ENCODE results near the gene GLIS2. TPM values are rescaled to one million over a fixed set of nuclear protein-coding genes. Genes with fewer than 3 reads are reported as not detected.
A peak's percentile ranks its signal among the peaks of the same experiment; 100 is the strongest.

GLIS2 gene
- total and polyA plus RNA-seq, 2 experiments from 2014 or later: 10.3 to 14.5 TPM

GRCh38 chr16:4377573-4378154 lies 61.8 kb downstream of the GLIS2 start:
- TF ChIP-seq CTCF (IDR thresholded peaks at IDR 0.05; ENCODE audit: low read depth, low read length): peak; percentile 4
- Histone ChIP-seq H3K4me1 (ENCODE audit: low read depth) (peaks cover 49% of the 10 kb centered on the region), H3K27me3 (no peaks in the 10 kb centered on the region), H3K9me3 (ENCODE audit: low read depth) (no peaks in the 10 kb centered on the region), H3K36me3 (no peaks in the 10 kb centered on the region), H3K4me3 (no peak overlapping the region), H3K27ac (peak overlapping the region; percentile 34)
- no peak for DNase-seq (ENCODE audit: low read depth in 1 of 2, low spot score in 1 of 2)

GRCh38 chr16:4378161-4378666 lies 62.3 kb downstream of the GLIS2 start:
- Histone ChIP-seq H3K27ac (peak overlapping the region; percentile 34), H3K4me3 (no peak overlapping the region), H3K9me3 (ENCODE audit: low read depth) (no peaks in the 10 kb centered on the region), H3K36me3 (no peaks in the 10 kb centered on the region), H3K27me3 (no peaks in the 10 kb centered on the region), H3K4me1 (ENCODE audit: low read depth) (peaks cover 43% of the 10 kb centered on the region)
- DNase-seq (ENCODE audit: low read depth in 1 of 2, low spot score in 1 of 2): no peak
- no peak for TF ChIP-seq CTCF (IDR thresholded peaks at IDR 0.05; ENCODE audit: low read depth, low read length)

- peaks cover 36% of the 10 kb centered on the region for H3K4me1 ChIP-seq (ENCODE audit: low read depth)
- no peaks in the 10 kb centered on the region for H3K27me3 ChIP-seq
- no peaks in the 10 kb centered on the region for H3K36me3 ChIP-seq
- H3K27ac ChIP-seq: peak overlapping the region; percentile 34
- TF ChIP-seq CTCF (IDR thresholded peaks at IDR 0.05; ENCODE audit: low read depth, low read length): no peak
- H3K9me3 ChIP-seq (ENCODE audit: low read depth): no peaks in the 10 kb centered on the region
- H3K4me3 ChIP-seq: no peak overlapping the region
- no peak for DNase-seq (ENCODE audit: low read depth in 1 of 2, low spot score in 1 of 2)
Observed at GRCh38 chr16:4378999-4379690, 63.3 kb downstream of the GLIS2 start.

GRCh38 chr16:4380119-4381063 lies 64.5 kb downstream of the GLIS2 start:
- Histone ChIP-seq H3K27ac (peak overlapping the region; percentile 50), H3K27me3 (no peaks in the 10 kb centered on the region), H3K36me3 (no peaks in the 10 kb centered on the region), H3K4me3 (no peak overlapping the region), H3K4me1 (ENCODE audit: low read depth) (peaks cover 29% of the 10 kb centered on the region), H3K9me3 (ENCODE audit: low read depth) (no peaks in the 10 kb centered on the region)
- TF ChIP-seq CTCF (IDR thresholded peaks at IDR 0.05; ENCODE audit: low read depth, low read length): no peak
- DNase-seq (ENCODE audit: low read depth in 1 of 2, low spot score in 1 of 2): no peak

DNA sequence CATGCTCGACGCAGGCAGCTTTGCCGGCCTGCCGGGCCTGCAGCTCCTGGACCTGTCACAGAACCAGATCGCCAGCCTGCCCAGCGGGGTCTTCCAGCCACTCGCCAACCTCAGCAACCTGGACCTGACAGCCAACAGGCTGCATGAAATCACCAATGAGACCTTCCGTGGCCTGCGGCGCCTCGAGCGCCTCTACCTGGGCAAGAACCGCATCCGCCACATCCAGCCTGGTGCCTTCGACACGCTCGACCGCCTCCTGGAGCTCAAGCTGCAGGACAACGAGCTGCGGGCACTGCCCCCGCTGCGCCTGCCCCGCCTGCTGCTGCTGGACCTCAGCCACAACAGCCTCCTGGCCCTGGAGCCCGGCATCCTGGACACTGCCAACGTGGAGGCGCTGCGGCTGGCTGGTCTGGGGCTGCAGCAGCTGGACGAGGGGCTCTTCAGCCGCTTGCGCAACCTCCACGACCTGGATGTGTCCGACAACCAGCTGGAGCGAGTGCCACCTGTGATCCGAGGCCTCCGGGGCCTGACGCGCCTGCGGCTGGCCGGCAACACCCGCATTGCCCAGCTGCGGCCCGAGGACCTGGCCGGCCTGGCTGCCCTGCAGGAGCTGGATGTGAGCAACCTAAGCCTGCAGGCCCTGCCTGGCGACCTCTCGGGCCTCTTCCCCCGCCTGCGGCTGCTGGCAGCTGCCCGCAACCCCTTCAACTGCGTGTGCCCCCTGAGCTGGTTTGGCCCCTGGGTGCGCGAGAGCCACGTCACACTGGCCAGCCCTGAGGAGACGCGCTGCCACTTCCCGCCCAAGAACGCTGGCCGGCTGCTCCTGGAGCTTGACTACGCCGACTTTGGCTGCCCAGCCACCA lies 65.4 kb downstream of the GLIS2 start:
- no peak for DNase-seq (ENCODE audit: low read depth in 1 of 2, low spot score in 1 of 2)
- no peak for TF ChIP-seq CTCF (IDR thresholded peaks at IDR 0.05; ENCODE audit: low read depth, low read length)
- Histone ChIP-seq H3K36me3 (no peaks in the 10 kb centered on the region), H3K4me1 (ENCODE audit: low read depth) (peaks cover 29% of the 10 kb centered on the region), H3K9me3 (ENCODE audit: low read depth) (no peaks in the 10 kb centered on the region), H3K27ac (no peak overlapping the region), H3K4me3 (no peak overlapping the region), H3K27me3 (no peaks in the 10 kb centered on the region)

Measured in cardiac muscle cell (in vitro differentiated cells and primary cell).